PFSK-1 (cell line): Measurements from ENCODE around the gene ALS2CL.

Source experiments
- FOXP2 ChIP-seq: optimal IDR thresholded peaks from 2 replicates; pipeline ENCODE3; 2011; ENCODE audit warnings: borderline replicate concordance, control low read depth, inconsistent platforms; ENCODE audit not compliant: insufficient read depth; ENCODE audit errors: extremely low read length, extremely low read depth
- POLR2AphosphoS5 ChIP-seq: IDR thresholded peaks from 2 replicates; pipeline ENCODE4 v1.6.1; 2012; ENCODE audit warnings: low read depth, mild to moderate bottlenecking, control low read depth, low read length, moderate library complexity
- SIN3A ChIP-seq: IDR thresholded peaks from 2 replicates; pipeline ENCODE4 v1.6.1; 2012; ENCODE audit warnings: mild to moderate bottlenecking, low read length, moderate library complexity, borderline replicate concordance; ENCODE audit not compliant: insufficient read depth
- TAF1 ChIP-seq: IDR thresholded peaks from 2 replicates; pipeline ENCODE4 v1.6.1; 2012; ENCODE audit warnings: low read length, control low read depth, borderline replicate concordance; ENCODE audit not compliant: insufficient read depth
- TF ChIP-seq, protein P1 (sequence below), 2 experiments: IDR thresholded peaks; 2 replicates each; pipeline versions ENCODE4 v1.6.1 to v1.8.0; 2011 to 2012; ENCODE audit warnings: low read depth in 2 of 2, low read length in 2 of 2, control low read depth in 1 of 2, inconsistent platforms in 1 of 2, mild to moderate bottlenecking in 1 of 2, moderate library complexity in 1 of 2; ENCODE audit not compliant: insufficient read depth in 1 of 2

The ALS2CL gene

DNA sequence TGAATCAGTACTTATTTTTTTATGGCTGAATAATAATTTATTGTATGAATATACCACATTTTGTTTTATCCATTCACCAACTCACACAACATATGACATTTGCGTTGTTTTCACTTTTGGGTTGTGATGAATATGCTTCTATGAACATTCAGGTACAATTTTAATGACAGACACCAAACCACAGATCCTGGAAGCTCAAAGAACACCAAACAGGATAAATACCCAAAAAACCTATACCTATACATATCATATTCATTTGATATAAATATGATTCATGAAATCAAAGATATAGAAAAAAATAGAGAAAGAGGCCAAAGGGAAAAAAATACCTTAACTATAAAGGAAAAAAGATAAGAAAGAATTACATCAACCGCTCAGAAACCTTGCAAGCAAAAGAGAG lies 45.4 kb downstream of the ALS2CL start:
- no peak for TF ChIP-seq POLR2AphosphoS5
- TF ChIP-seq SIN3A = no peak
- no peak for TF ChIP-seq TAF1
- no peak for TF ChIP-seq FOXP2
- TF ChIP-seq, protein P1, sequence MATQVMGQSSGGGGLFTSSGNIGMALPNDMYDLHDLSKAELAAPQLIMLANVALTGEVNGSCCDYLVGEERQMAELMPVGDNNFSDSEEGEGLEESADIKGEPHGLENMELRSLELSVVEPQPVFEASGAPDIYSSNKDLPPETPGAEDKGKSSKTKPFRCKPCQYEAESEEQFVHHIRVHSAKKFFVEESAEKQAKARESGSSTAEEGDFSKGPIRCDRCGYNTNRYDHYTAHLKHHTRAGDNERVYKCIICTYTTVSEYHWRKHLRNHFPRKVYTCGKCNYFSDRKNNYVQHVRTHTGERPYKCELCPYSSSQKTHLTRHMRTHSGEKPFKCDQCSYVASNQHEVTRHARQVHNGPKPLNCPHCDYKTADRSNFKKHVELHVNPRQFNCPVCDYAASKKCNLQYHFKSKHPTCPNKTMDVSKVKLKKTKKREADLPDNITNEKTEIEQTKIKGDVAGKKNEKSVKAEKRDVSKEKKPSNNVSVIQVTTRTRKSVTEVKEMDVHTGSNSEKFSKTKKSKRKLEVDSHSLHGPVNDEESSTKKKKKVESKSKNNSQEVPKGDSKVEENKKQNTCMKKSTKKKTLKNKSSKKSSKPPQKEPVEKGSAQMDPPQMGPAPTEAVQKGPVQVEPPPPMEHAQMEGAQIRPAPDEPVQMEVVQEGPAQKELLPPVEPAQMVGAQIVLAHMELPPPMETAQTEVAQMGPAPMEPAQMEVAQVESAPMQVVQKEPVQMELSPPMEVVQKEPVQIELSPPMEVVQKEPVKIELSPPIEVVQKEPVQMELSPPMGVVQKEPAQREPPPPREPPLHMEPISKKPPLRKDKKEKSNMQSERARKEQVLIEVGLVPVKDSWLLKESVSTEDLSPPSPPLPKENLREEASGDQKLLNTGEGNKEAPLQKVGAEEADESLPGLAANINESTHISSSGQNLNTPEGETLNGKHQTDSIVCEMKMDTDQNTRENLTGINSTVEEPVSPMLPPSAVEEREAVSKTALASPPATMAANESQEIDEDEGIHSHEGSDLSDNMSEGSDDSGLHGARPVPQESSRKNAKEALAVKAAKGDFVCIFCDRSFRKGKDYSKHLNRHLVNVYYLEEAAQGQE (IDR thresholded peaks at IDR 0.05; ENCODE audit: insufficient read depth in 1 of 2, low read depth in 2 of 2, low read length in 2 of 2) = no peak

DNA sequence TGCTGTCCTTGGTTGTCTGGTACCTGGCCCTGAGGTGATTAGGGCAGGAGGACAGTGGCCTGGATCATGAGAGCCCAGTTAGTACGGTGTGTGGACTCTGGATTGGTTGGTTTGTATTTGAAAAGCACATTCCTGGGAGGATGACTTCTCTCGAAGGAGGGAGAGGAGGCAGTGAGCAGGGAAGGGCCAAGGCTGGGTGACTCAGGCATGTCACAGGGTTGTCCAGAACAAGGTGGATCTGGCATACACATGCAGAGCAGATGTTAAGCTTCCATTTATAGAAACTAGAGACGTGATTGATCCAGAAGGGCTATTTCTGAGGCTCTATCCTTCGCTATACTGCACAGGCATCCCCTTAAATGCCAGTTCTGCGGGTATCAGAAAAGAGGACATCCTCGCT lies 46.8 kb downstream of the ALS2CL start:
- TF ChIP-seq FOXP2 (no peak), POLR2AphosphoS5 (no peak), TAF1 (no peak), SIN3A (no peak)
- TF ChIP-seq, protein P1 (IDR thresholded peaks at IDR 0.05; ENCODE audit: insufficient read depth in 1 of 2, low read depth in 2 of 2, low read length in 2 of 2) = no peak

DNA sequence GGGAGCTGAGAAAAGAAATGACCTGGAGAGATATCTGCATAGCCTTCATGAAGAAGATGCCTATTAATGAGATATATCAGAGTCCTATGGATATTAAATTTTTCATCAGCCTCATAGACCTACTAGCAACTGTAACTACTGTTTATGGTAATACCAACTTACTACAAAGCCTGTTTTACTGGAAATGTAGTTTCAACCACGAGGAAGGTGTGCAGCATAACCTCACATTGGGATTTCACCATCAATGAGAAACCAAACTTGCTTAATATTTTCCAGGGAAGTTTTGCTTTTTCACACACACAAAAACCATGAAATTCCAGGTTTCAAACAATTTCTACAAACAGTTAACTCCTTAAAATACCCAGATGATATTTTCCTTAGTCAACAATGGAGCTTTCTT lies 49.8 kb downstream of the ALS2CL start:
- TF ChIP-seq, protein P1 (IDR thresholded peaks at IDR 0.05; ENCODE audit: insufficient read depth in 1 of 2, low read depth in 2 of 2, low read length in 2 of 2) = no peak
- no peak for TF ChIP-seq FOXP2
- TF ChIP-seq TAF1 = no peak
- TF ChIP-seq POLR2AphosphoS5 = no peak
- no peak for TF ChIP-seq SIN3A

DNA sequence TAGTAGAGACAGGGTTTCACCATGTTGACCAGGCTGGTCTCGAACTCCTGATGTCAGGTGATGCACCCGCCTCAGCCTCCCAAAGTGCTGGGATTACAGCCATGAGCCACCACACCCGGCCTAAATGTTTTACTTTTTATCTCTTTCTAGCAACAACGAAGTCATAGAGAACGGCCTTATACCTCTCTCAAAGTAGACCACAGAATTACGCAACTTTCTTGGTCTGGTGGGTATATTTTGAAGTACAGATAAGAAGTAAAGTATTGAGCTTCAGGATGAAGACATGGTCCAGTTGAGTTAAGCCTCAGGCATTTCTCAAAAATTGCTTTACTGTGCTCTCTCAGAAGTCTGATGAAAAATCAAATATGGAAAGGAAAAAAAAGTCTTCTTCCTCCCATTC lies 50.5 kb downstream of the ALS2CL start:
- TF ChIP-seq FOXP2 (no peak), POLR2AphosphoS5 (no peak), TAF1 (no peak), SIN3A (no peak)
- TF ChIP-seq, protein P1 (IDR thresholded peaks at IDR 0.05; ENCODE audit: insufficient read depth in 1 of 2, low read depth in 2 of 2, low read length in 2 of 2) = no peak

DNA sequence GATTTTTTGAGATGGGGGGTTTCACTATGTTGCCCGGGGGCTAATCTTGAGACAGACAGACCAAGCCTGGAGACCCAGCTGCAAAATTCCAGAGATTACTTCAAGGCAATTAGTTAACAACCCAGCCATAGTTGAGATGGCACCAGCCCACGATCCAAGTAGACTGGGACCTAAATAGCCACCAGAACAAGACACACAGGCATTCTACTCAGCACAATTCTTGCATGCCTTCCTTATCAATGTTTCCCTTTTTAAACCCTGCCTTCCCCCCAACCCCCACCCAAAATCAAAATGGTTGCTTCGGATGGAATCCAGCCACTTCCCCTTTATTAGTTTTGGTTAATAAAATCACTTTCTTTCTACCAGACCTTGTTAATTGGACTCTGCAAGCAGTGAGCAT lies 52.6 kb downstream of the ALS2CL start:
- TF ChIP-seq POLR2AphosphoS5 (no peak), TAF1 (no peak), SIN3A (no peak)
